Measurements from ENCODE around the gene SORCS2.

GRCh38 chr4:7640136-7640535 lies 447.8 kb downstream of the SORCS2 start:
- TF ChIP-seq CTCF (IDR thresholded peaks at IDR 0.05), result no peak
- TF ChIP-seq POLR2A (IDR thresholded peaks at IDR 0.05), result no peak

All from Peyer's patch (tissue), 4 donors.